ENCODE results near the gene RHBDD1. TPM values are rescaled to one million over a fixed set of nuclear protein-coding genes. Genes with fewer than 3 reads are reported as not detected.
A peak's percentile ranks its signal among the peaks of the same experiment; 100 is the strongest.

The RHBDD1 gene
- total RNA-seq, 1 donor from 2014 or later, result 90.2 TPM

DNA sequence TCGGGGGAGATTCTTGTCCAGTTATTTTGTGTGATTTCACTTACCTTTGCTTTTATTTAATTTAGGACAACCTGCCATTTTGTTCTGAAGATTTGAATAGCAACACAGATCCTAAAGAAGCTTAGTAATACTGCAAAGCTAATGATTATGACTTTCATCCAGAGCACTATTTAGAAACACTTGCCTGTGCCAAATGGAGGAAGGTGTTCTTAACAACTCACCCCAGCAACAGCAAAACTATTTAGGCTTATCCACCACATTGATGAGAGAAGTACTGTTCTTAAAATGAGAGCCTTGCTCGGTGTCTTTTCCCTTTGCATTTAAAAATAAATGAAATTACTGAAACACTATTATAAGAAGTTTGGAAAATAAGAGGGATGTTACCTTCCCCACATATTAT lies 59.7 kb downstream of the RHBDD1 start:
- H3K4me1 Mint-ChIP-seq, result peaks cover 25% of the 10 kb centered on the region
- DNase-seq, result no peak
- ATAC-seq (ENCODE audit: low read depth), result no peak
- H3K4me3 Mint-ChIP-seq, result no peak overlapping the region
- no peak overlapping the region for H3K27ac Mint-ChIP-seq
- H3K36me3 Mint-ChIP-seq (ENCODE audit: low read depth), result peaks cover 32% of the 10 kb centered on the region
- H3K27me3 Mint-ChIP-seq, result no peaks in the 10 kb centered on the region
- ChIA-PET POLR2A (no interaction called here), CTCF (no interaction called here)
- TF ChIP-seq, protein P1, sequence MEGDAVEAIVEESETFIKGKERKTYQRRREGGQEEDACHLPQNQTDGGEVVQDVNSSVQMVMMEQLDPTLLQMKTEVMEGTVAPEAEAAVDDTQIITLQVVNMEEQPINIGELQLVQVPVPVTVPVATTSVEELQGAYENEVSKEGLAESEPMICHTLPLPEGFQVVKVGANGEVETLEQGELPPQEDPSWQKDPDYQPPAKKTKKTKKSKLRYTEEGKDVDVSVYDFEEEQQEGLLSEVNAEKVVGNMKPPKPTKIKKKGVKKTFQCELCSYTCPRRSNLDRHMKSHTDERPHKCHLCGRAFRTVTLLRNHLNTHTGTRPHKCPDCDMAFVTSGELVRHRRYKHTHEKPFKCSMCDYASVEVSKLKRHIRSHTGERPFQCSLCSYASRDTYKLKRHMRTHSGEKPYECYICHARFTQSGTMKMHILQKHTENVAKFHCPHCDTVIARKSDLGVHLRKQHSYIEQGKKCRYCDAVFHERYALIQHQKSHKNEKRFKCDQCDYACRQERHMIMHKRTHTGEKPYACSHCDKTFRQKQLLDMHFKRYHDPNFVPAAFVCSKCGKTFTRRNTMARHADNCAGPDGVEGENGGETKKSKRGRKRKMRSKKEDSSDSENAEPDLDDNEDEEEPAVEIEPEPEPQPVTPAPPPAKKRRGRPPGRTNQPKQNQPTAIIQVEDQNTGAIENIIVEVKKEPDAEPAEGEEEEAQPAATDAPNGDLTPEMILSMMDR (IDR thresholded peaks at IDR 0.05), result no peak
- intact Hi-C loops (cut with micrococcal nuclease), result no loop called here
- H3K9me3 Mint-ChIP-seq, result no peaks in the 10 kb centered on the region

DNA sequence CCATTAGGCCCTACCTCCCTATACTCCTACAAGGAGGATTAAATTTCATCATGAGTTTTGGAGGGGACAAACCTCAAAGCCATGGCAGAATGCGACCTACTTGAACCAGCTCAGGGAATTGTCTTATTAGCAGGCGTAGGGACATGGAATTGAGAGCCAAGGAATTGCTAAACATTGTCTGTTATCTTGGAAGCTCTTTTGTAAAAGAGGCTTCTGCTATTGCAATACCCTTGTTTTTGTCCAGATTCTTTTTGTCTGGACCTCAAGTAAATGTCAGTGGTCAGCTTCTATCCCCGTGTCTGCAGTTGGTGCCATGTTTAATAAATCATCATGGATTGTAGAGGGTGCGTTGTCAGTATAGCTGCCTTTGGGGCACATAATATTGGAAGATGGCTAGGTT lies 62.3 kb downstream of the RHBDD1 start:
- no peak for ATAC-seq (ENCODE audit: low read depth)
- peaks cover 28% of the 10 kb centered on the region for H3K4me1 Mint-ChIP-seq
- ChIA-PET CTCF (interaction anchor here (1.2 kb wide), 1 partner anchor 25 kb away, joined by 3 read pairs; no protein-coding TSS in a partner anchor), POLR2A (interaction anchor here (1.3 kb wide), 1 partner anchor 8 kb away, joined by 3 read pairs; no protein-coding TSS in a partner anchor)
- peaks cover 25% of the 10 kb centered on the region for H3K36me3 Mint-ChIP-seq (ENCODE audit: low read depth)
- no peaks in the 10 kb centered on the region for H3K9me3 Mint-ChIP-seq
- peak overlapping the region; percentile 25 for H3K27ac Mint-ChIP-seq
- H3K4me3 Mint-ChIP-seq, result no peak overlapping the region
- intact Hi-C loops (cut with micrococcal nuclease), result no loop called here
- DNase-seq, result no peak
- H3K27me3 Mint-ChIP-seq, result no peaks in the 10 kb centered on the region
- TF ChIP-seq, protein P1 (IDR thresholded peaks at IDR 0.05), result no peak

DNA sequence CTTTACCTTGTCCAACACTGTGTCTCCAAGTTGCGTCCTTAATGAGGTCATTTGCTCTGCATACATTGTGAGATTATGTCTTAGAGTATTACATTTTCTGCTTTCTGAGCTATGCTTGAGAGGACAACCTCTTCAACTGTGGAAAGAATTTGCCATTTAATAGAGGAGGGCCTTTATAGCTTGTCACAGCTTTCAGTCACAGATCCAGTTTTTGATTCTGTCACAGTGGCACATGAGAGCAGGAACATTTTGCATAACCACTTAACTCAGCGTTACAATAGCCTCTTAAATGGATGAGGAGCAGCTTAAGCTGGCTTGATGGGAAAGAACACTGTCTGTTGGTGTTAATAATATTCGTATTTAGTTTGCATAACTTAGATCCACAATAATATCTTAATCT lies 63.0 kb downstream of the RHBDD1 start:
- no peaks in the 10 kb centered on the region for H3K27me3 Mint-ChIP-seq
- no peak overlapping the region for H3K4me3 Mint-ChIP-seq
- intact Hi-C loops (cut with micrococcal nuclease), result no loop called here
- H3K36me3 Mint-ChIP-seq (ENCODE audit: low read depth), result peaks cover 25% of the 10 kb centered on the region
- H3K9me3 Mint-ChIP-seq, result no peaks in the 10 kb centered on the region
- ChIA-PET CTCF (interaction anchor here (1.0 to 1.2 kb wide), 2 partner anchors 9 to 26 kb away, joined by 3 read pairs; no protein-coding TSS in a partner anchor), POLR2A (interaction anchor here (1.3 kb wide), 1 partner anchor 9 kb away, joined by 3 read pairs; no protein-coding TSS in a partner anchor)
- TF ChIP-seq, protein P1 (IDR thresholded peaks at IDR 0.05), result no peak
- peak overlapping the region; percentile 25 for H3K27ac Mint-ChIP-seq
- peaks cover 35% of the 10 kb centered on the region for H3K4me1 Mint-ChIP-seq
- no peak for ATAC-seq (ENCODE audit: low read depth)
- no peak for DNase-seq

DNA sequence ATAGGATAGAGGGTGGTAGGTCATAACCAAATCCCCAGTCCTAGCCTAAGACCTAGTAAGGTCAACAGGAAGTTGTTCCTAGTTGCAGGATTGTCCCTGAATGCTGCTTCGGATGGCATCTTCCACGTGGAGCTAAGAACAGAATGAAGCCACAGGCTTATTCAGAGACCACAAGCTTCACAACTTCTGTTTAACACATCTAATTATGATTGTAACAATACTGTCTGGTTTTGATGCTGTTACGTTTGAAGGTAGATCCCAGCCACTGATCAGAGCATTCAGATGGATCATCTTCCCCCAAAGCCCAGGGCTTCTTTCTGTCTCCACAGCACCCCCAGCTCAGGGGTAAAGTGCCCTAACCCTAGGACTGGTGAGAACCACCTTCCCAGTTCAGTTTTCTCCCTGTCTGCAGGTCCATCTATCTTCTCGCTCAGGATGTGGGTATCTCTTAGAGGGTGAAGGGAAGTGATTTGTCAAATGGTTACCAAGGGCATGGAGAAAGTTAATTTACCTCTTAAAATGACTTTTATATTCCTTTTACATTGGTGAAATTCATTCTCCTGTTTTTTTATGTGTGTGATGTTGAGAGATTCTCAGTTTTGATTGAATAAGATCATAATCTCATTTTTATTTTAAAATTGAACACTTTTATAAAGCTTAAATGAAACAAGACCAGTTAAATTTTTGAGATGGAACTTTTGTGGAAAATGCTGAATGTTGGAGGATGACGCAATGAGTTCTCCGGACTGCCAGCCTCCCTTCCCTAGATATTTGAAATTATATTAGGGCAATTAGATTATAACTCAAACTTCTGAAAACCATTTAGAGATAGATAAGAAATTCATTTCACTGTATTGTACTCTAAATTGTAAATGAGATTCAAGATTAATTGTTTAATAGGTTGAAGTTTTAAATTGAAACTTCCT lies 66.5 kb downstream of the RHBDD1 start:
- TF ChIP-seq, protein P1 (IDR thresholded peaks at IDR 0.05), result no peak
- DNase-seq (no peak), ATAC-seq (ENCODE audit: low read depth) (no peak)
- CTCF ChIA-PET, result interaction anchor here (0.6 kb wide), 1 partner anchor 596 kb away, joined by 3 read pairs; no protein-coding TSS in a partner anchor
- Mint-ChIP-seq H3K4me3 (no peak overlapping the region), H3K4me1 (peaks cover 70% of the 10 kb centered on the region), H3K27ac (peak overlapping the region; percentile 16), H3K9me3 (no peaks in the 10 kb centered on the region), H3K27me3 (no peaks in the 10 kb centered on the region), H3K36me3 (ENCODE audit: low read depth) (peaks cover 10% of the 10 kb centered on the region)
- POLR2A ChIA-PET, result interaction anchor here (0.5 to 2.8 kb wide), 3 partner anchors 20 to 67 kb away, joined by 9 to 25 read pairs (median 15); partner anchors contain the start of gene RHBDD1
- intact Hi-C loops (cut with micrococcal nuclease), result loop anchor here (10.0 kb wide), 1 partner anchor 1858 kb away; the partner anchor contains the start of gene DOCK10

DNA sequence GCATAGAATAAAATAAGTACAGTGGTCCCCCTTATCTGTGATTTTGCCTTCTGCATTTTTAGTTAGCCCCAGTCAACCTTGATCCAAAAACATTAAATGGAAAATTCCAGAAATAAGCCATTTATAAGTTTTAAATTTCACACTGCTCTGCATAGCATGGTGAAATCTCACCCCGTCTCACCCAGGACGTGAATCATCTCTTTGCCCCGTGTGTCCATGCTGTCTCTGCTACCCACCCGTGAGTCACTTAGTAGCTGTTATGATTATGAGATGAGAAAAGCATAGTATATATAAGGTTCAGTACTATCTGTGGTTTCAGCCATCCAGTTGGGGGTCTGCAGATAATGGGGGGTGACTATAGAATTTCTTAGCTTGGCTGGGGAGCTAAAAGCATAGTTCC lies 67.3 kb downstream of the RHBDD1 start:
- TF ChIP-seq, protein P1 (IDR thresholded peaks at IDR 0.05), result no peak
- Mint-ChIP-seq H3K36me3 (ENCODE audit: low read depth) (peaks cover 7% of the 10 kb centered on the region), H3K9me3 (no peaks in the 10 kb centered on the region), H3K4me1 (peaks cover 78% of the 10 kb centered on the region), H3K27me3 (no peaks in the 10 kb centered on the region), H3K27ac (peak overlapping the region; percentile 65), H3K4me3 (no peak overlapping the region)
- intact Hi-C loops (cut with micrococcal nuclease), result loop anchor here (10.0 kb wide), 1 partner anchor 1858 kb away; the partner anchor contains the start of gene DOCK10
- ChIA-PET CTCF (interaction anchor here (0.6 kb wide), 1 partner anchor 597 kb away, joined by 3 read pairs; no protein-coding TSS in a partner anchor), POLR2A (interaction anchor here (1.6 to 3.9 kb wide), 3 partner anchors 10 to 81 kb away, joined by 4 to 25 read pairs (median 22); partner anchors contain the start of gene RHBDD1)
- ATAC-seq (ENCODE audit: low read depth) (no peak), DNase-seq (no peak)

Measured in activated B cell treated with CpG ODN at 0.5 μM for 24 hours (primary cell).